Measurements from ENCODE around the gene UBALD1. TPM values are rescaled to one million over a fixed set of nuclear protein-coding genes. Genes with fewer than 3 reads are reported as not detected.

The UBALD1 gene
- total RNA-seq, 1 donor from 2014 or later, result 23.4 TPM

GRCh38 chr16:4641306-4641687, 26.6 kb upstream of the UBALD1 start:
- Mint-ChIP-seq H3K9me3 (no peaks in the 10 kb centered on the region), H3K36me3 (ENCODE audit: low read depth) (peaks cover 20% of the 10 kb centered on the region), H3K4me3 (no peak overlapping the region), H3K27me3 (no peaks in the 10 kb centered on the region), H3K4me1 (peaks cover 14% of the 10 kb centered on the region), H3K27ac (no peak overlapping the region)
- ChIA-PET CTCF (no interaction called here), POLR2A (no interaction called here)
- no peak for DNase-seq
- TF ChIP-seq, protein P1, sequence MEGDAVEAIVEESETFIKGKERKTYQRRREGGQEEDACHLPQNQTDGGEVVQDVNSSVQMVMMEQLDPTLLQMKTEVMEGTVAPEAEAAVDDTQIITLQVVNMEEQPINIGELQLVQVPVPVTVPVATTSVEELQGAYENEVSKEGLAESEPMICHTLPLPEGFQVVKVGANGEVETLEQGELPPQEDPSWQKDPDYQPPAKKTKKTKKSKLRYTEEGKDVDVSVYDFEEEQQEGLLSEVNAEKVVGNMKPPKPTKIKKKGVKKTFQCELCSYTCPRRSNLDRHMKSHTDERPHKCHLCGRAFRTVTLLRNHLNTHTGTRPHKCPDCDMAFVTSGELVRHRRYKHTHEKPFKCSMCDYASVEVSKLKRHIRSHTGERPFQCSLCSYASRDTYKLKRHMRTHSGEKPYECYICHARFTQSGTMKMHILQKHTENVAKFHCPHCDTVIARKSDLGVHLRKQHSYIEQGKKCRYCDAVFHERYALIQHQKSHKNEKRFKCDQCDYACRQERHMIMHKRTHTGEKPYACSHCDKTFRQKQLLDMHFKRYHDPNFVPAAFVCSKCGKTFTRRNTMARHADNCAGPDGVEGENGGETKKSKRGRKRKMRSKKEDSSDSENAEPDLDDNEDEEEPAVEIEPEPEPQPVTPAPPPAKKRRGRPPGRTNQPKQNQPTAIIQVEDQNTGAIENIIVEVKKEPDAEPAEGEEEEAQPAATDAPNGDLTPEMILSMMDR (IDR thresholded peaks at IDR 0.05), result no peak
- no peak for ATAC-seq (ENCODE audit: low read depth)
- intact Hi-C loops (cut with micrococcal nuclease), result no loop called here

GRCh38 chr16:4640572-4641305, 26.1 kb upstream of the UBALD1 start:
- Mint-ChIP-seq H3K9me3 (no peaks in the 10 kb centered on the region), H3K36me3 (ENCODE audit: low read depth) (peaks cover 23% of the 10 kb centered on the region), H3K27ac (no peak overlapping the region), H3K27me3 (no peaks in the 10 kb centered on the region), H3K4me1 (peaks cover 14% of the 10 kb centered on the region), H3K4me3 (no peak overlapping the region)
- DNase-seq (no peak), ATAC-seq (ENCODE audit: low read depth) (no peak)
- ChIA-PET CTCF (no interaction called here), POLR2A (no interaction called here)
- intact Hi-C loops (cut with micrococcal nuclease), result no loop called here
- TF ChIP-seq, protein P1 (IDR thresholded peaks at IDR 0.05), result no peak

- CTCF ChIA-PET, result no interaction called here
- H3K4me3 Mint-ChIP-seq, result no peak overlapping the region
- ATAC-seq (ENCODE audit: low read depth) (no peak), DNase-seq (no peak)
- intact Hi-C loops (cut with micrococcal nuclease), result no loop called here
- H3K9me3 Mint-ChIP-seq, result no peaks in the 10 kb centered on the region
- peaks cover 16% of the 10 kb centered on the region for H3K36me3 Mint-ChIP-seq (ENCODE audit: low read depth)
- POLR2A ChIA-PET, result no interaction called here
- H3K27me3 Mint-ChIP-seq, result no peaks in the 10 kb centered on the region
- TF ChIP-seq, protein P1 (IDR thresholded peaks at IDR 0.05), result no peak
- no peak overlapping the region for H3K27ac Mint-ChIP-seq
- peaks cover 14% of the 10 kb centered on the region for H3K4me1 Mint-ChIP-seq
These were observed 25.3 kb upstream of the UBALD1 start for GRCh38 chr16:4639899-4640509.

DNA sequence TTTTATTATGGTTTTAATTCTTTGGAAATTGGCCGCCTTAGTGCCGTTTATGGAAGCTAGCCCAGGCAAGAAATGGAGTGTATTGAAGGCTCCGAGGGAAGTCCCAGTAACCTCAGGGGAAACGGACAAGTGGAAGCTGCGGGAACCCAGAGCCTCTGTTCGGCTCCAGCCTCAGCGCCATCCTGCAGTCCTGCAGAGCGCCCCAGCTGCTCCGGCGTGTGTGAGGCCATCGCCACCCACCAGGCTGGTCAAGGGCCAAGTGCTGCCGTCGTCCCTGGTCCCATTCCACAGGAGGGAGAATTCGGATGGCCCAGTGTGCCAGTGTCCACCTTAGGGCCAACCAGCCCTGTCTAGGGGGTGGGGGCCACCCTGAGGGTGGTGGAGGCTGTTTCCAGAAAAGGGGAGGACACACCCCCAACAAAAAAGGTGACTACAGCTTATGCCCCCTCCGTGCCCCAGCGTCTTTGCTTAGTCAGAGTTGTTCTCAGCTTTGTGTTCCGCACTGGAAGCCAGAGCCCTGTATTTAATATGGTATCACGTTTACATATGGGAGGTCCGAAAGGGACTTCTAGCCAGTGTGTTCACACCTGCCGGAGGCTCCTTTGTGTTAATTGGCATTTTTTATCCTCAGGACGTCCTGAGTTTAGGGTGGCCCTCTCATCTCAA, 22.9 kb upstream of the UBALD1 start:
- TF ChIP-seq, protein P1 (IDR thresholded peaks at IDR 0.05), result no peak
- intact Hi-C loops (cut with micrococcal nuclease), result no loop called here
- Mint-ChIP-seq H3K27me3 (no peaks in the 10 kb centered on the region), H3K4me3 (no peak overlapping the region), H3K27ac (no peak overlapping the region), H3K9me3 (no peaks in the 10 kb centered on the region), H3K36me3 (ENCODE audit: low read depth) (peaks cover 22% of the 10 kb centered on the region), H3K4me1 (peaks cover 14% of the 10 kb centered on the region)
- DNase-seq (no peak), ATAC-seq (ENCODE audit: low read depth) (no peak)
- POLR2A ChIA-PET, result no interaction called here
- CTCF ChIA-PET, result no interaction called here

DNA sequence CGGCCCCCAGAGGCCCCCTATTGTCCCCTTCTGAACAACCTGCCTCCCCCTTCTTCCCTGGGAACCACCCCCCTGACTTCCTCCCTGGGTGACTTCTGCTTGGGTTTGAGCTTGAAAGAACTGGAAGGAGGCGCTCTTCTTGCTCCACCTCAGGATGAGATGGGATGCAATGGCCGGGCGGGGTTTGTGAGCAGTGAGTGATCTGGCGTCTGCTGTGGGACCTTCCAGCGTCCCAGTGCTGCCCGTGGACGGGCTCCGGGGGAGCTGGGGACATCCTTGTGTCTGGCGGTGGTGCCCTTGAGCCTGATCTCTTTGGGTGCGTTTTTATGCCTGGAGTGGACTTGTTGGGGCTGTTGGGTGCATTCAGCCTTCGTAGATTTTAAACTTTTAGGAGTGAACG, 21.5 kb upstream of the UBALD1 start:
- Mint-ChIP-seq H3K4me3 (no peak overlapping the region), H3K27me3 (no peaks in the 10 kb centered on the region), H3K36me3 (ENCODE audit: low read depth) (peaks cover 27% of the 10 kb centered on the region), H3K4me1 (peaks cover 14% of the 10 kb centered on the region), H3K9me3 (peaks cover 2% of the 10 kb centered on the region), H3K27ac (no peak overlapping the region)
- intact Hi-C loops (cut with micrococcal nuclease), result no loop called here
- POLR2A ChIA-PET, result interaction anchor here (0.6 to 1.3 kb wide), 3 partner anchors 11 to 976 kb away, joined by 3 to 5 read pairs (median 4); no protein-coding TSS in a partner anchor
- CTCF ChIA-PET, result no interaction called here
- TF ChIP-seq, protein P1 (IDR thresholded peaks at IDR 0.05), result no peak
- no peak for ATAC-seq (ENCODE audit: low read depth)
- DNase-seq, result no peak

Data from activated B cell treated with CpG ODN at 0.5 μM for 24 hours (primary cell).